Measurements from ENCODE around the gene AKAP8L. TPM values are rescaled to one million over a fixed set of nuclear protein-coding genes. Genes with fewer than 3 reads are reported as not detected.

Gene AKAP8L
- total and polyA plus RNA-seq, 9 of the 15 experiments (the other 6 are each of a cell fraction or from before 2014, with no cell fraction given): 2.4 to 116 (median 70.7) TPM

DNA sequence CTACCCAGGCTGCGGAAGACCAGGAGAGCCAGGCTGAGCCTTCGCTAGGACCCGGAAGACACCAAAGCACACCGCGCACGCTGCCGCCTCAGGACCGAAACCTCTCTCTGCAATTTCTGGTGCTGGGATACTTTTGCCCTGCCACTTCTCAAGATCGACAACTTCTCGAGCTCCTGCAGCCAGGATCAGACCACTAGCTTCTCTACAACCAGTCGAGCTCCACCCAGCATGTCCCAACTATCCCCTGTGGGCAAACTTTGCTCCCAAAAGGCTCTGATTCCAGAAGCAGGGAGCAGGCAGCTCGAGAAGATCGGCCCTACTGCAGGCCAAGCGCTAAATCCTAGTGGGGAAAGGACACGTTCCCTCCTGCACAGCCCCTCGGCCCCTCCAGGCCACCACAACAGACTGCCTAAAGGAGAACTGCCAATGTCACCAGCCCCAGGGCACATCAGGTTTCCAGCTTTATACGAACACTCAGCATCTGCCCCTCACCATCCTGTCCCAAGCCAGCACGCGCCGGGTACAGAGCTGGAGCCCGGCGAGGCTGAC, 40.2 kb downstream of the AKAP8L start (continued):
- TF ChIP-seq, protein P1, sequence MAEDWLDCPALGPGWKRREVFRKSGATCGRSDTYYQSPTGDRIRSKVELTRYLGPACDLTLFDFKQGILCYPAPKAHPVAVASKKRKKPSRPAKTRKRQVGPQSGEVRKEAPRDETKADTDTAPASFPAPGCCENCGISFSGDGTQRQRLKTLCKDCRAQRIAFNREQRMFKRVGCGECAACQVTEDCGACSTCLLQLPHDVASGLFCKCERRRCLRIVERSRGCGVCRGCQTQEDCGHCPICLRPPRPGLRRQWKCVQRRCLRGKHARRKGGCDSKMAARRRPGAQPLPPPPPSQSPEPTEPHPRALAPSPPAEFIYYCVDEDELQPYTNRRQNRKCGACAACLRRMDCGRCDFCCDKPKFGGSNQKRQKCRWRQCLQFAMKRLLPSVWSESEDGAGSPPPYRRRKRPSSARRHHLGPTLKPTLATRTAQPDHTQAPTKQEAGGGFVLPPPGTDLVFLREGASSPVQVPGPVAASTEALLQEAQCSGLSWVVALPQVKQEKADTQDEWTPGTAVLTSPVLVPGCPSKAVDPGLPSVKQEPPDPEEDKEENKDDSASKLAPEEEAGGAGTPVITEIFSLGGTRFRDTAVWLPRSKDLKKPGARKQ (CRISPR knock-in tag; IDR thresholded peaks at IDR 0.05): no peak
- TF ChIP-seq, protein P2, sequence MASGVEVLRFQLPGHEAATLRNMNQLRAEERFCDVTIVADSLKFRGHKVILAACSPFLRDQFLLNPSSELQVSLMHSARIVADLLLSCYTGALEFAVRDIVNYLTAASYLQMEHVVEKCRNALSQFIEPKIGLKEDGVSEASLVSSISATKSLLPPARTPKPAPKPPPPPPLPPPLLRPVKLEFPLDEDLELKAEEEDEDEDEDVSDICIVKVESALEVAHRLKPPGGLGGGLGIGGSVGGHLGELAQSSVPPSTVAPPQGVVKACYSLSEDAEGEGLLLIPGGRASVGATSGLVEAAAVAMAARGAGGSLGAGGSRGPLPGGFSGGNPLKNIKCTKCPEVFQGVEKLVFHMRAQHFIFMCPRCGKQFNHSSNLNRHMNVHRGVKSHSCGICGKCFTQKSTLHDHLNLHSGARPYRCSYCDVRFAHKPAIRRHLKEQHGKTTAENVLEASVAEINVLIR (CRISPR knock-in tag; IDR thresholded peaks at IDR 0.05): no peak
- TF ChIP-seq, protein P3, sequence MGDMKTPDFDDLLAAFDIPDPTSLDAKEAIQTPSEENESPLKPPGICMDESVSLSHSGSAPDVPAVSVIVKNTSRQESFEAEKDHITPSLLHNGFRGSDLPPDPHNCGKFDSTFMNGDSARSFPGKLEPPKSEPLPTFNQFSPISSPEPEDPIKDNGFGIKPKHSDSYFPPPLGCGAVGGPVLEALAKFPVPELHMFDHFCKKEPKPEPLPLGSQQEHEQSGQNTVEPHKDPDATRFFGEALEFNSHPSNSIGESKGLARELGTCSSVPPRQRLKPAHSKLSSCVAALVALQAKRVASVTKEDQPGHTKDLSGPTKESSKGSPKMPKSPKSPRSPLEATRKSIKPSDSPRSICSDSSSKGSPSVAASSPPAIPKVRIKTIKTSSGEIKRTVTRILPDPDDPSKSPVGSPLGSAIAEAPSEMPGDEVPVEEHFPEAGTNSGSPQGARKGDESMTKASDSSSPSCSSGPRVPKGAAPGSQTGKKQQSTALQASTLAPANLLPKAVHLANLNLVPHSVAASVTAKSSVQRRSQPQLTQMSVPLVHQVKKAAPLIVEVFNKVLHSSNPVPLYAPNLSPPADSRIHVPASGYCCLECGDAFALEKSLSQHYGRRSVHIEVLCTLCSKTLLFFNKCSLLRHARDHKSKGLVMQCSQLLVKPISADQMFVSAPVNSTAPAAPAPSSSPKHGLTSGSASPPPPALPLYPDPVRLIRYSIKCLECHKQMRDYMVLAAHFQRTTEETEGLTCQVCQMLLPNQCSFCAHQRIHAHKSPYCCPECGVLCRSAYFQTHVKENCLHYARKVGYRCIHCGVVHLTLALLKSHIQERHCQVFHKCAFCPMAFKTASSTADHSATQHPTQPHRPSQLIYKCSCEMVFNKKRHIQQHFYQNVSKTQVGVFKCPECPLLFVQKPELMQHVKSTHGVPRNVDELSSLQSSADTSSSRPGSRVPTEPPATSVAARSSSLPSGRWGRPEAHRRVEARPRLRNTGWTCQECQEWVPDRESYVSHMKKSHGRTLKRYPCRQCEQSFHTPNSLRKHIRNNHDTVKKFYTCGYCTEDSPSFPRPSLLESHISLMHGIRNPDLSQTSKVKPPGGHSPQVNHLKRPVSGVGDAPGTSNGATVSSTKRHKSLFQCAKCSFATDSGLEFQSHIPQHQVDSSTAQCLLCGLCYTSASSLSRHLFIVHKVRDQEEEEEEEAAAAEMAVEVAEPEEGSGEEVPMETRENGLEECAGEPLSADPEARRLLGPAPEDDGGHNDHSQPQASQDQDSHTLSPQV (IDR thresholded peaks at IDR 0.05): no peak
- TF ChIP-seq RBM22 (IDR thresholded peaks at IDR 0.05; ENCODE audit: low read depth, low read length, poor library complexity, severe bottlenecking) (no peak), ASH1L (IDR thresholded peaks at IDR 0.05; ENCODE audit: borderline replicate concordance, low read depth, partially characterized antibody) (peak; percentile 43), PTRF (tag; IDR thresholded peaks at IDR 0.05) (no peak), KDM1A (IDR thresholded peaks at IDR 0.05) (no peak), BDP1 (IDR thresholded peaks at IDR 0.05; ENCODE audit: insufficient read depth, insufficient read length) (no peak), CXXC5 (CRISPR knock-in tag; IDR thresholded peaks at IDR 0.05) (no peak; the same call in 1 of the 2 replicates), FOXK2 (conservative IDR thresholded peaks at IDR 0.05 in 1 of 2, IDR thresholded peaks at IDR 0.05 in 1 of 2; ENCODE audit: low read depth in 2 of 2) (no peak)
- TF ChIP-seq, protein P4, sequence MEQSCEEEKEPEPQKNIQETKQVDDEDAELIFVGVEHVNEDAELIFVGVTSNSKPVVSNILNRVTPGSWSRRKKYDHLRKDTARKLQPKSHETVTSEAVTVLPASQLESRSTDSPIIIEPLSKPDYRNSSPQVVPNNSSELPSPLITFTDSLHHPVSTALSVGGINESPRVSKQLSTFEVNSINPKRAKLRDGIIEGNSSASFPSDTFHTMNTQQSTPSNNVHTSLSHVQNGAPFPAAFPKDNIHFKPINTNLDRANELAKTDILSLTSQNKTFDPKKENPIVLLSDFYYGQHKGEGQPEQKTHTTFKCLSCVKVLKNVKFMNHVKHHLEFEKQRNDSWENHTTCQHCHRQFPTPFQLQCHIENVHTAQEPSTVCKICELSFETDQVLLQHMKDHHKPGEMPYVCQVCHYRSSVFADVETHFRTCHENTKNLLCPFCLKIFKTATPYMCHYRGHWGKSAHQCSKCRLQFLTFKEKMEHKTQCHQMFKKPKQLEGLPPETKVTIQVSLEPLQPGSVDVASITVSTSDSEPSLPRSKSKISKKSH (CRISPR knock-in tag; IDR thresholded peaks at IDR 0.05): no peak
- TF ChIP-seq, protein P5, sequence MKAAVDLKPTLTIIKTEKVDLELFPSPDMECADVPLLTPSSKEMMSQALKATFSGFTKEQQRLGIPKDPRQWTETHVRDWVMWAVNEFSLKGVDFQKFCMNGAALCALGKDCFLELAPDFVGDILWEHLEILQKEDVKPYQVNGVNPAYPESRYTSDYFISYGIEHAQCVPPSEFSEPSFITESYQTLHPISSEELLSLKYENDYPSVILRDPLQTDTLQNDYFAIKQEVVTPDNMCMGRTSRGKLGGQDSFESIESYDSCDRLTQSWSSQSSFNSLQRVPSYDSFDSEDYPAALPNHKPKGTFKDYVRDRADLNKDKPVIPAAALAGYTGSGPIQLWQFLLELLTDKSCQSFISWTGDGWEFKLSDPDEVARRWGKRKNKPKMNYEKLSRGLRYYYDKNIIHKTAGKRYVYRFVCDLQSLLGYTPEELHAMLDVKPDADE (conservative IDR thresholded peaks at IDR 0.05; ENCODE audit: control insufficient read depth, low read depth, low read length): peak; percentile 48; the same call in 1 of the 2 replicates
- TF ChIP-seq, protein P6, sequence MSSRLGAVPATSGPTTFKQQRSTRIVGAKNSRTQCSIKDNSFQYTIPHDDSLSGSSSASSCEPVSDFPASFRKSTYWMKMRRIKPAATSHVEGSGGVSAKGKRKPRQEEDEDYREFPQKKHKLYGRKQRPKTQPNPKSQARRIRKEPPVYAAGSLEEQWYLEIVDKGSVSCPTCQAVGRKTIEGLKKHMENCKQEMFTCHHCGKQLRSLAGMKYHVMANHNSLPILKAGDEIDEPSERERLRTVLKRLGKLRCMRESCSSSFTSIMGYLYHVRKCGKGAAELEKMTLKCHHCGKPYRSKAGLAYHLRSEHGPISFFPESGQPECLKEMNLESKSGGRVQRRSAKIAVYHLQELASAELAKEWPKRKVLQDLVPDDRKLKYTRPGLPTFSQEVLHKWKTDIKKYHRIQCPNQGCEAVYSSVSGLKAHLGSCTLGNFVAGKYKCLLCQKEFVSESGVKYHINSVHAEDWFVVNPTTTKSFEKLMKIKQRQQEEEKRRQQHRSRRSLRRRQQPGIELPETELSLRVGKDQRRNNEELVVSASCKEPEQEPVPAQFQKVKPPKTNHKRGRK (tag; IDR thresholded peaks at IDR 0.05): no peak
